Spinal cord (tissue), 10 donors: ENCODE measurements around the gene IQCN. TPM values are rescaled to one million over a fixed set of nuclear protein-coding genes. Genes with fewer than 3 reads are reported as not detected.

Experiments
- DNase-seq, 6 donors: peaks; one replicate each; pipeline versions ENCODE4 v3.0.0 to v3.0.0-alpha.2; 2013 to 2015; ENCODE audit warnings: low spot score in 6 of 6, low read depth in 4 of 6
- H3K27ac ChIP-seq: one replicate; pipeline ENCODE4 v1.5.1; 2013; ENCODE audit warnings: low read depth, low read length, control low read depth
- H3K27me3 ChIP-seq: one replicate; pipeline ENCODE4 v1.6.1; 2013; ENCODE audit warnings: low read length; ENCODE audit not compliant: control insufficient read depth, insufficient read depth
- H3K36me3 ChIP-seq: one replicate; pipeline ENCODE4 v1.6.1; 2013; ENCODE audit warnings: low read length; ENCODE audit not compliant: control insufficient read depth, insufficient read depth
- H3K4me1 ChIP-seq: one replicate; pipeline ENCODE4 v1.6.1; 2013; ENCODE audit warnings: low read length; ENCODE audit not compliant: control insufficient read depth, insufficient read depth
- H3K4me3 ChIP-seq: one replicate; pipeline ENCODE4 v1.5.1; 2013; ENCODE audit warnings: low read depth, low read length, control low read depth
- H3K9me3 ChIP-seq: one replicate; pipeline ENCODE4 v1.6.1; 2013; ENCODE audit warnings: low read length; ENCODE audit not compliant: control insufficient read depth, insufficient read depth
- WGBS: methylation state at CpG from one replicate; pipeline ENCODE4 v1.1.5; 2013; ENCODE audit warnings: missing lambda C conversion rate; ENCODE audit not compliant: insufficient coverage; 5-methylcytosine and 5-hydroxymethylcytosine counted together
- polyA plus RNA-seq, 2 donors: library from polyadenylated mRNA; unstranded; fragments of 120-200 nt; gene quantifications; one replicate each; pipeline ENCODE4 v1.2.1, GENCODE V29; 2013; ENCODE audit not compliant: insufficient read length in 2 of 2
- total RNA-seq, 2 donors: library from RNA; depleted of rRNA in 1 of 2; stranded (reverse); fragments of 120-200 nt in 1 of 2; fragments of >200 nt in 1 of 2; gene quantifications; one replicate each; pipeline versions ENCODE4 v1.2.3 to v1.2.4, GENCODE V29; 2013 to 2014
- donor health status: healthy.

IQCN gene
- total and polyA plus RNA-seq, 4 donors: 0.59 to 9.0 (median 4.7) TPM

DNA sequence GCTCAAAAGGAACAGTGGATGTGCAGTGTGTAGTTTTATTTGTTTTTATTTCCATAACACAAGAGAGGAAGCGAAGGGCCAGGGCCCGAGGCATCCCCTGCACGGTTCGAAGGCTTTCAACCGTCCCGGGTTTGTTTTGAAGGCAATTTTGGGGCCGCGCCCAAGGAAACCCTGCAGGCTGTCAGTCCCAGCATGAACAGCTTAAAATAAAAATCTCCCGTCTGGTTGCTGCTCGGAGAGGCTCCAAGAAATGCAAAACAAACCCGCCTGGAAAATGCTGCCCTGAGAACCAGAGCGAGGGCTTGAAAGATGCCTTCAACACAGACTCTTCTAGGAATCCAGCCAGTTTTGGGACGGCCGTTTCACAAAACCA, 32.6 kb upstream of the IQCN start:
- H3K4me3 ChIP-seq: no peak overlapping the region
- H3K4me1 ChIP-seq: peaks cover 55% of the 10 kb centered on the region
- peak overlapping the region; percentile 97 for H3K27ac ChIP-seq
- no peaks in the 10 kb centered on the region for H3K27me3 ChIP-seq
- H3K9me3 ChIP-seq: no peaks in the 10 kb centered on the region
- 67% methylated on average over 10 of the region's 14 CpGs for WGBS
- peaks cover 65% of the 10 kb centered on the region for H3K36me3 ChIP-seq
- peak in 1 of 6 donors; percentile 90 for DNase-seq

DNA sequence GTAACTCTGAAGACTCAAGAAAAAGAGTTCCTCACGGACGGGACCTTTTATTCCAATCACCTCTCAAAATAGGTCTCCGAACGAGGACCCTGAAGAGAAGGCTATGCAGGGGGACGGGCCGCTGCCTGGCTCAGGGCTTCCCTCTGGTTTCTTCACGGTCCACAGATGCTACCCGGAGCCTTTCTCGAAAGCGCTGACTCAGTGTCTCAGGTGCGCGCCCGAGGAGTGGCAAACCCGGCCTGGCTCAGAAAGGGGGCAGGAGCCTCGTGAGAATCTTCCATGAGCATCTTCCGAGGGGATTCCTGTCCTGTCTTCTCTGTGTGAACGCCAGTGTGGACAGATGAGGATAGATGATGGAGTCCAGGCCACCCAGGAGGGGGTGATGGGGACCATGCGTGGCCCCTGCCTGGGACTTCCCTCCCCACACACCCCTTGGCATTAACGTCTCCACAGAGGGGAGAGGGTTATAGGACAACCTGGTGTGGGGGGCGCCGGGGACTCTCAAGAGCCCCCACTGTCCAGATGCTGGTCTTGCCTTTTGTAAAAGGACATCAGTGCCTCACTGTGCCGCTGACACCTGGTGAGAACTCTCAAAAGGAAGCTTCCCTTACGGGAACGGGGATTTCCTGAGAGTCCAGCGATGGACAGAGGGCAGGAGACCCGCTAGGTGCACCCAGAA, 32.1 kb upstream of the IQCN start:
- Histone ChIP-seq H3K4me1 (peaks cover 55% of the 10 kb centered on the region), H3K27me3 (no peaks in the 10 kb centered on the region), H3K36me3 (peaks cover 60% of the 10 kb centered on the region), H3K27ac (peak overlapping the region; percentile 97), H3K4me3 (no peak overlapping the region), H3K9me3 (no peaks in the 10 kb centered on the region)
- 77% methylated on average over 22 of the region's 26 CpGs for WGBS
- DNase-seq: no peak

DNA sequence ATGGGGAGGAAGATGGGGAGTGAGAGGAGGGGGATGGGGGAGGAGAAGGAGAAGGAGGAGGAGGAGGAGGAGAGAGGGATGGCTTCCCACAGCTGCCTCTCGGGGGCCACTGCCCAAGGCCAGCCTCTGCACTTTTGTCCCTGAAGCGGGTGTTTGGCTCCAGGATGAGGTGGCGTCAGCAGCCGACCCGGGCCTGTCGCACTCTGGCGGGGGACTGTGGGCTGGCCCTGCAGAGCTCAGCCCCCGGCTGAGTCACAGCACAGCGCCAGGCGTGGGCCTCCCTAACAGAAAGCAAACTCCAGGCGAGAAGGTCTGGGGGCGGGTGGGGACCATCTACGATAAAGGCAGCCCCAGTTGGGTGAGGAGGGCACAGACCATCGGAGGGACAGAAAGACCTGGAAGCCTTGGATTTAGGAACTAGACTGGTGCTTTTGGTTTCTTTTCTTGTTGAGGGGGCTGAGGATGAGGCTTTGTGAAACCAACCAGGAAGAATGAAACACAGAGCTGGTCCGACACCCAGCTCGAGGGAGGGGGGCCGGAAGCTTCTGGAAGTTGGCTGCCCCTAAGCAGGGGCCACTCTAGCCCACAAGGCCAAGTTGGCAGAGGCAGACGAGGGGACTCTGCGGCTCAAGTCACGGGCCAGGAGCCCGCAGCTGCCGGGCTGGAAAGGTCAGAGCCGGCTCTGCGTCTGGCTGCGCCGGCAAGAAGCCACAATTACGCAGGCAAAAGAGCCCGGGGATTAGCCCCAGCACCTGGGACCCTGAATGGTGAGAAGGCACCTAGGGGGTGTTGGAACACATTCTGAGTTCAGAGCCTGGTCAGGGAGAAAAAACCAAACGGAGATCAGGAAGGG, 30.4 kb upstream of the IQCN start:
- DNase-seq: peak in 3 of 6 donors; percentile 49 to 85 (median 74)
- H3K4me3 ChIP-seq: peak overlapping the region; percentile 28
- H3K36me3 ChIP-seq: peaks cover 43% of the 10 kb centered on the region
- H3K9me3 ChIP-seq: no peaks in the 10 kb centered on the region
- H3K4me1 ChIP-seq: peaks cover 51% of the 10 kb centered on the region
- H3K27me3 ChIP-seq: no peaks in the 10 kb centered on the region
- WGBS: 4% methylated on average over 28 of the region's 29 CpGs
- H3K27ac ChIP-seq: peak overlapping the region; percentile 97

GRCh38 chr19:18304208-18304457, 29.9 kb upstream of the IQCN start:
- 15% methylated on average over 2 of the region's 2 CpGs for WGBS
- Histone ChIP-seq H3K27me3 (no peaks in the 10 kb centered on the region), H3K27ac (peak overlapping the region; percentile 97), H3K4me3 (no peak overlapping the region), H3K36me3 (peaks cover 37% of the 10 kb centered on the region), H3K4me1 (peaks cover 51% of the 10 kb centered on the region), H3K9me3 (no peaks in the 10 kb centered on the region)
- DNase-seq: no peak

- no peak for DNase-seq
- Histone ChIP-seq H3K9me3 (no peaks in the 10 kb centered on the region), H3K4me3 (no peak overlapping the region), H3K4me1 (peaks cover 41% of the 10 kb centered on the region), H3K36me3 (peaks cover 13% of the 10 kb centered on the region), H3K27ac (no peak overlapping the region), H3K27me3 (no peaks in the 10 kb centered on the region)
- WGBS: 89% methylated on average over 2 of the region's 4 CpGs
Measured at GRCh38 chr19:18301718-18302111, 27.5 kb upstream of the IQCN start.

- H3K27me3 ChIP-seq: no peaks in the 10 kb centered on the region
- H3K27ac ChIP-seq: no peak overlapping the region
- peaks cover 35% of the 10 kb centered on the region for H3K4me1 ChIP-seq
- no peaks in the 10 kb centered on the region for H3K9me3 ChIP-seq
- peaks cover 7% of the 10 kb centered on the region for H3K36me3 ChIP-seq
- H3K4me3 ChIP-seq: no peak overlapping the region
- DNase-seq: no peak
- WGBS: 69% methylated on average over 16 of the region's 18 CpGs
Measured at GRCh38 chr19:18300930-18301717, 26.9 kb upstream of the IQCN start.

DNA sequence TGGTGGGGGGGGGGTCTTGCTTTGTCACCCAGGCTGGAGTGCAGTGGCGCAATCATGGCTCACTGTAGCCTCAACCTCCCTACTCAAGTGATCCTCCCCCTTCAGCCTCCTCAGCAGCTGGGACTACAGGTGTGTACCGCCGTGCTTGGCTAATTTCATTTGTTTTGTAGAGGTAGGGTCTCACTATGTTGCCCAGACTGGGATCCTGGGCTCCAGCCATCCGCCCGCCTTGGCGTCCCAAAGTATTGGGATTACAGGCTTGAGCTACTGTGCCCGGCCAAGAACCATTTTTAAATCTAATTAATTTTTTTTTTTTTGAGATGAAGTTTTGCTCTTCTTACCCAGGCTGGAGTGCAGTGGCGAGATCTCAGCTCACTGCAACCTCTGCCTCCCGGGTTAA, 25.4 kb upstream of the IQCN start:
- H3K4me1 ChIP-seq: peaks cover 21% of the 10 kb centered on the region
- no peak for DNase-seq
- no peak overlapping the region for H3K27ac ChIP-seq
- no peaks in the 10 kb centered on the region for H3K27me3 ChIP-seq
- WGBS: 85% methylated on average over 5 of the region's 9 CpGs
- no peak overlapping the region for H3K4me3 ChIP-seq
- no peaks in the 10 kb centered on the region for H3K9me3 ChIP-seq
- peaks cover 2% of the 10 kb centered on the region for H3K36me3 ChIP-seq

GRCh38 chr19:18298601-18299000, 24.3 kb upstream of the IQCN start:
- DNase-seq: no peak
- no peaks in the 10 kb centered on the region for H3K9me3 ChIP-seq
- H3K27me3 ChIP-seq: no peaks in the 10 kb centered on the region
- 74% methylated on average over 3 of the region's 6 CpGs for WGBS
- H3K27ac ChIP-seq: no peak overlapping the region
- no peak overlapping the region for H3K4me3 ChIP-seq
- no peaks in the 10 kb centered on the region for H3K36me3 ChIP-seq
- peaks cover 21% of the 10 kb centered on the region for H3K4me1 ChIP-seq

GRCh38 chr19:18297308-18297707, 23.1 kb upstream of the IQCN start:
- no peaks in the 10 kb centered on the region for H3K9me3 ChIP-seq
- 37% methylated on average over 4 of the region's 4 CpGs for WGBS
- DNase-seq: no peak
- no peaks in the 10 kb centered on the region for H3K36me3 ChIP-seq
- no peak overlapping the region for H3K4me3 ChIP-seq
- no peak overlapping the region for H3K27ac ChIP-seq
- peaks cover 24% of the 10 kb centered on the region for H3K4me1 ChIP-seq
- no peaks in the 10 kb centered on the region for H3K27me3 ChIP-seq
